ENCODE results near the gene EZH2. TPM values are rescaled to one million over a fixed set of nuclear protein-coding genes. Genes with fewer than 3 reads are reported as not detected.

EZH2 gene
- total RNA-seq, 4 donors from 2014 or later = 9.5 to 16.3 (median 11.3) TPM

DNA sequence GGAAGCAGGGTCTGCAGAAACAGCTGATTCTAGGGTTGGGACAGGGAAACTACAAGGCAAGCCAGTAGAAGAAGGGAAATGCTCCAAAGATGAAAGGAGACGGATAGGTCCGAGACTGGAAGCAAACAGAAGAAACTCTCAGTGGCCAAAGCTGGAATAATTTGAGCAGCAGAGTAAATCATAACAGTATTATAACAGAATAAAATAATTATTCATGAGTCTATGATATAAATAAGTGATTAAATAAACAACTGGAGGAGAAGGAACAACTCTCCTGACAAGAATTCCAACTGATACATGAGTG is 27.6 kb downstream of the EZH2 start:
- DNase-seq (ENCODE audit: low spot score in 2 of 2) = no peak
- H3K4me3 ChIP-seq (ENCODE audit: low read depth, poor library complexity, severe bottlenecking) = no peak overlapping the region
- TF ChIP-seq POLR2A (IDR thresholded peaks at IDR 0.05) (no peak), CTCF (IDR thresholded peaks at IDR 0.05) (no peak)
- WGBS, 2 donors = 79 to 80% methylated on average over 2 of the region's 2 CpGs
- intact Hi-C loops (cut with DNase I; ENCODE audit: low total_unique reads) = no loop called here

- H3K4me3 ChIP-seq (ENCODE audit: low read depth, poor library complexity, severe bottlenecking) = no peak overlapping the region
- no peak for DNase-seq (ENCODE audit: low spot score in 2 of 2)
- TF ChIP-seq CTCF (IDR thresholded peaks at IDR 0.05) (no peak), POLR2A (IDR thresholded peaks at IDR 0.05) (no peak)
- 86 to 100% methylated on average over 1 of the region's 1 CpG for WGBS, 2 donors
- intact Hi-C loops (cut with DNase I; ENCODE audit: low total_unique reads) = no loop called here
Measured at GRCh38 chr7:148854983-148855382, 29.1 kb downstream of the EZH2 start.

GRCh38 chr7:148852272-148852671 is 31.8 kb downstream of the EZH2 start:
- TF ChIP-seq CTCF (IDR thresholded peaks at IDR 0.05) (no peak), POLR2A (IDR thresholded peaks at IDR 0.05) (no peak)
- intact Hi-C loops (cut with DNase I; ENCODE audit: low total_unique reads) = no loop called here
- 95 to 100% methylated on average over 1 of the region's 1 CpG for WGBS, 2 donors
- no peak overlapping the region for H3K4me3 ChIP-seq (ENCODE audit: low read depth, poor library complexity, severe bottlenecking)
- DNase-seq (ENCODE audit: low spot score in 2 of 2) = no peak

GRCh38 chr7:148850564-148850963 is 33.5 kb downstream of the EZH2 start:
- no peak for DNase-seq (ENCODE audit: low spot score in 2 of 2)
- intact Hi-C loops (cut with DNase I; ENCODE audit: low total_unique reads) = no loop called here
- TF ChIP-seq CTCF (IDR thresholded peaks at IDR 0.05) (no peak), POLR2A (IDR thresholded peaks at IDR 0.05) (no peak)
- H3K4me3 ChIP-seq (ENCODE audit: low read depth, poor library complexity, severe bottlenecking) = no peak overlapping the region
- 96 to 97% methylated on average over 5 of the region's 5 CpGs for WGBS, 2 donors

- TF ChIP-seq POLR2A (IDR thresholded peaks at IDR 0.05) (no peak), CTCF (IDR thresholded peaks at IDR 0.05) (no peak)
- intact Hi-C loops (cut with DNase I; ENCODE audit: low total_unique reads) = no loop called here
- no peak for DNase-seq (ENCODE audit: low spot score in 2 of 2)
- no peak overlapping the region for H3K4me3 ChIP-seq (ENCODE audit: low read depth, poor library complexity, severe bottlenecking)
- 79 to 86% methylated on average over 7 of the region's 7 CpGs for WGBS, 2 donors
Measured at GRCh38 chr7:148849393-148850098, 34.5 kb downstream of the EZH2 start.
